ENCODE data around the gene NEK4.

DNA sequence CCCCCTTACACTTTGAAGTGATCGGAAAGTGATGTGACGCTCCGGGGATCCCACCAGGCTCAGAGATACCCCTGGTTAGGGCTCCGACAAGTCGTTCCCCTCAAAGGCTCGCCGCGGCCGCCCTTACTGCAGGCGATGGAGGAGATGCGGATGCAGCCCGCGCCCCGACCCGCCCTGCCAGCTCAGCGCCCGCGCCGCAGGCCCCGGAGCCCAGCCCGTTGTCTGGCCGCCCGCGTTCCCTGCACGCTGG is 65.4 kb downstream of the NEK4 start:
- TF ChIP-seq, protein P1, sequence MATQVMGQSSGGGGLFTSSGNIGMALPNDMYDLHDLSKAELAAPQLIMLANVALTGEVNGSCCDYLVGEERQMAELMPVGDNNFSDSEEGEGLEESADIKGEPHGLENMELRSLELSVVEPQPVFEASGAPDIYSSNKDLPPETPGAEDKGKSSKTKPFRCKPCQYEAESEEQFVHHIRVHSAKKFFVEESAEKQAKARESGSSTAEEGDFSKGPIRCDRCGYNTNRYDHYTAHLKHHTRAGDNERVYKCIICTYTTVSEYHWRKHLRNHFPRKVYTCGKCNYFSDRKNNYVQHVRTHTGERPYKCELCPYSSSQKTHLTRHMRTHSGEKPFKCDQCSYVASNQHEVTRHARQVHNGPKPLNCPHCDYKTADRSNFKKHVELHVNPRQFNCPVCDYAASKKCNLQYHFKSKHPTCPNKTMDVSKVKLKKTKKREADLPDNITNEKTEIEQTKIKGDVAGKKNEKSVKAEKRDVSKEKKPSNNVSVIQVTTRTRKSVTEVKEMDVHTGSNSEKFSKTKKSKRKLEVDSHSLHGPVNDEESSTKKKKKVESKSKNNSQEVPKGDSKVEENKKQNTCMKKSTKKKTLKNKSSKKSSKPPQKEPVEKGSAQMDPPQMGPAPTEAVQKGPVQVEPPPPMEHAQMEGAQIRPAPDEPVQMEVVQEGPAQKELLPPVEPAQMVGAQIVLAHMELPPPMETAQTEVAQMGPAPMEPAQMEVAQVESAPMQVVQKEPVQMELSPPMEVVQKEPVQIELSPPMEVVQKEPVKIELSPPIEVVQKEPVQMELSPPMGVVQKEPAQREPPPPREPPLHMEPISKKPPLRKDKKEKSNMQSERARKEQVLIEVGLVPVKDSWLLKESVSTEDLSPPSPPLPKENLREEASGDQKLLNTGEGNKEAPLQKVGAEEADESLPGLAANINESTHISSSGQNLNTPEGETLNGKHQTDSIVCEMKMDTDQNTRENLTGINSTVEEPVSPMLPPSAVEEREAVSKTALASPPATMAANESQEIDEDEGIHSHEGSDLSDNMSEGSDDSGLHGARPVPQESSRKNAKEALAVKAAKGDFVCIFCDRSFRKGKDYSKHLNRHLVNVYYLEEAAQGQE (IDR thresholded peaks at IDR 0.05; ENCODE audit: insufficient read depth in 1 of 2, low read depth in 2 of 2, low read length in 2 of 2), result no peak
- no peak for TF ChIP-seq SIN3A (IDR thresholded peaks at IDR 0.05; ENCODE audit: borderline replicate concordance, insufficient read depth, low read length)
- TF ChIP-seq POLR2AphosphoS5 (IDR thresholded peaks at IDR 0.05; ENCODE audit: low read depth, low read length), result no peak
- TF ChIP-seq TAF1 (IDR thresholded peaks at IDR 0.05; ENCODE audit: borderline replicate concordance, insufficient read depth, low read length), result no peak
- TF ChIP-seq FOXP2 (optimal IDR thresholded peaks at IDR 0.05; ENCODE audit: borderline replicate concordance, extremely low read depth, extremely low read length, insufficient read depth), result no peak

Measured in PFSK-1 (cell line).